GM21825 (cell line): ENCODE data around the gene CRYAA.
"Not testable (repeated sequence)": the region's sequence is repeated elsewhere in the genome, so short reads cannot be mapped to it uniquely, and the experiment has no call there.

Experiments used
- ATAC-seq: cut with Tn5 transposase; IDR thresholded peaks from one replicate; pipeline ENCODE4 v1.9.1; 2021; ENCODE audit warnings: mild to moderate bottlenecking, moderate library complexity; ENCODE audit not compliant: unreplicated experiment

CRYAA gene

GRCh38 chr21:43168708-43169107 lies at the start of gene CRYAA:
Gene CRYAA (plus strand): TSS chr21:43169008. CDS start chr21:43169100, 92 bp downstream.
- ATAC-seq: not testable (repeated sequence)

- ATAC-seq: not testable (repeated sequence)
These were observed 38.7 kb upstream of the CRYAA start for GRCh38 chr21:43130094-43130493.

GRCh38 chr21:43134520-43134919 lies 34.3 kb upstream of the CRYAA start:
- ATAC-seq: not testable (repeated sequence)

- ATAC-seq: not testable (repeated sequence)
These were observed 29.9 kb upstream of the CRYAA start for GRCh38 chr21:43138944-43139343.

GRCh38 chr21:43141407-43141806 lies 27.4 kb upstream of the CRYAA start:
- not testable (repeated sequence) for ATAC-seq

- ATAC-seq: not testable (repeated sequence)
These were observed 22.2 kb upstream of the CRYAA start for GRCh38 chr21:43146637-43147036.

GRCh38 chr21:43147999-43148398 lies 20.8 kb upstream of the CRYAA start:
- not testable (repeated sequence) for ATAC-seq

- ATAC-seq: not testable (repeated sequence)
These were observed 19.5 kb upstream of the CRYAA start for GRCh38 chr21:43149344-43149743.

GRCh38 chr21:43153601-43154000 lies 15.2 kb upstream of the CRYAA start:
- not testable (repeated sequence) for ATAC-seq

GRCh38 chr21:43159279-43160175 lies 9.3 kb upstream of the CRYAA start:
- not testable (repeated sequence) for ATAC-seq

GRCh38 chr21:43161826-43162707 lies 6.7 kb upstream of the CRYAA start:
- ATAC-seq: not testable (repeated sequence)

GRCh38 chr21:43162708-43163205 lies 6.1 kb upstream of the CRYAA start:
- not testable (repeated sequence) for ATAC-seq

GRCh38 chr21:43164823-43165222 lies 4.0 kb upstream of the CRYAA start:
- peak; percentile 49 for ATAC-seq

GRCh38 chr21:43165734-43166133 lies 3.1 kb upstream of the CRYAA start:
- not testable (repeated sequence) for ATAC-seq

- ATAC-seq: not testable (repeated sequence)
These were observed 550 bp downstream of the CRYAA start for GRCh38 chr21:43169230-43169886.

GRCh38 chr21:43169891-43170290 lies 1.1 kb downstream of the CRYAA start:
- ATAC-seq: not testable (repeated sequence)

GRCh38 chr21:43172812-43173211 lies 4.0 kb downstream of the CRYAA start:
- not testable (repeated sequence) for ATAC-seq

- not testable (repeated sequence) for ATAC-seq
These were observed 4.6 kb downstream of the CRYAA start for GRCh38 chr21:43173438-43173837.

- not testable (repeated sequence) for ATAC-seq
These were observed 5.1 kb downstream of the CRYAA start for GRCh38 chr21:43173930-43174329.

- not testable (repeated sequence) for ATAC-seq
These were observed 6.2 kb downstream of the CRYAA start for GRCh38 chr21:43174998-43175397.
